NCI-H446 (cell line): ENCODE results near the gene CDH23.
A peak's percentile ranks its signal among the peaks of the same experiment; 100 is the strongest.

Experiments used
- DNase-seq, 2 experiments: peaks; one replicate each; lab custom pipeline; 2025; lab: John Stamatoyannopoulos, UW

The CDH23 gene

GRCh38 chr10:71725249-71725648, 328.5 kb downstream of the CDH23 start:
- no peak for DNase-seq

- DNase-seq = peak in 1 of 2 experiments; percentile 1
Measured at GRCh38 chr10:71725998-71726579, 329.4 kb downstream of the CDH23 start.

DNA sequence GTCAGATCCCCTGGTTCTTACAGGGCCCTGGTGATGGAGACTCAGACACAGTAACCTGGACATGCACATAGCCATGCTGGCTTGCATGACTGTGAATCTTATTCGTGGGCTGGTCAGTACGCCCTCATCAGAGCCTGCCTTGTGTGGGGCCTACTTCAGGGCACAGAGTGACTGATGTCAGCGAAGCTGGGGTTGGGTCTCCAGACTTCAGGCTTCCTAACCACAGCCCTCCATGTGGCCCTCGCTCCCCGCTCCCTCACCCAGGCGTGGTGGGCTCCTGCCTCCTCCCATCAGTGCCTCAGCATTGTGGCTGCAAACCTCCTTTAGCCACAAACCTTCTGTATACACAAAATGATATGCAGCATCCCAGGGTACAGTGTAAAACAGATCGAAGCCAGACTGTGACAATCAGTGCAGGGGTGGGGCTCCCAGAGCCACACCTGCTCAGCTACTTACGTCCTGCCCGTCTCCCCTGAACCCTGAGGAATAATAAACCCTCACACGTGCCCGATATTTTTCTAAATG, 329.9 kb downstream of the CDH23 start:
- DNase-seq = no peak

GRCh38 chr10:71727105-71727737, 330.5 kb downstream of the CDH23 start:
- DNase-seq = no peak

GRCh38 chr10:71727738-71728737, 331.3 kb downstream of the CDH23 start:
- DNase-seq = peak in 1 of 2 experiments; percentile 44

DNA sequence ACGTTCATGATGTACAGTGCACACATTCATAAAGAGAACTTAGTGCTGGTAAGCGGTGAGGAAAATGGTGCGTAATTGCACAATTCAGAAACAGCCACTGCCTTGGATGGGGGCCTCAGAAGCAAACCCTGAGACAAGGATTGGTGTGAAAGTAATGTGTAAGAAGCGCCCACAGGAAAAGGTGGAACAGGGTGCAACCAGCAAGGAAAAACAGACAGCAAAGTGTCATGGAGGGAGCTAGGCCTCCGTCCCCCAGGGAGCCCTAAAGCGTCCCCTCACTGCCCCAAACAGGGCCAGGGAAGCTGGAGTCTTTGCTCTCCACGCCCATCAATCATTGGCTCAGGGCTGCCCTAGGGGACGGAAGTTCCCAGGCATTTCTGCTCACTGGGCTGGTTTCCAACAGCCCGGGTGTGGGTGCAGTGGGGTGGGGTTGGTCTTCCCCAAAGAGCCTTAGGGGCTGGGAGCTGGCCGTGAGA, 332.5 kb downstream of the CDH23 start:
- no peak for DNase-seq

DNA sequence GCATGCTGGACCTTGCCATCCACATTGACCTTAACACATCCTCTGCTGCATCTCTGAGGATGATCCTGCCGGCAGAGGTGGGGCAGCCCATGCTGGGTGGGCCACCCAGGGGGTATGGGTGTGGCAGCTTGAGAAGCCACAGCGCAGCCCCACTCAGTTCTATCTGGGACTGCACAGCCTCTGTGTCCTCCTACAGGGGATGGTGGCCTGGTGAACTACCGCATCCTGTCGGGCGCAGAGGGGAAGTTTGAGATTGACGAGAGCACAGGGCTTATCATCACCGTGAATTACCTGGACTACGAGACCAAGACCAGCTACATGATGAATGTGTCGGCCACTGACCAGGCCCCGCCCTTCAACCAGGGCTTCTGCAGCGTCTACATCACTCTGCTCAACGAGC, 335.1 kb downstream of the CDH23 start:
- no peak for DNase-seq

GRCh38 chr10:71734797-71735196, 338.1 kb downstream of the CDH23 start:
- DNase-seq = no peak

DNA sequence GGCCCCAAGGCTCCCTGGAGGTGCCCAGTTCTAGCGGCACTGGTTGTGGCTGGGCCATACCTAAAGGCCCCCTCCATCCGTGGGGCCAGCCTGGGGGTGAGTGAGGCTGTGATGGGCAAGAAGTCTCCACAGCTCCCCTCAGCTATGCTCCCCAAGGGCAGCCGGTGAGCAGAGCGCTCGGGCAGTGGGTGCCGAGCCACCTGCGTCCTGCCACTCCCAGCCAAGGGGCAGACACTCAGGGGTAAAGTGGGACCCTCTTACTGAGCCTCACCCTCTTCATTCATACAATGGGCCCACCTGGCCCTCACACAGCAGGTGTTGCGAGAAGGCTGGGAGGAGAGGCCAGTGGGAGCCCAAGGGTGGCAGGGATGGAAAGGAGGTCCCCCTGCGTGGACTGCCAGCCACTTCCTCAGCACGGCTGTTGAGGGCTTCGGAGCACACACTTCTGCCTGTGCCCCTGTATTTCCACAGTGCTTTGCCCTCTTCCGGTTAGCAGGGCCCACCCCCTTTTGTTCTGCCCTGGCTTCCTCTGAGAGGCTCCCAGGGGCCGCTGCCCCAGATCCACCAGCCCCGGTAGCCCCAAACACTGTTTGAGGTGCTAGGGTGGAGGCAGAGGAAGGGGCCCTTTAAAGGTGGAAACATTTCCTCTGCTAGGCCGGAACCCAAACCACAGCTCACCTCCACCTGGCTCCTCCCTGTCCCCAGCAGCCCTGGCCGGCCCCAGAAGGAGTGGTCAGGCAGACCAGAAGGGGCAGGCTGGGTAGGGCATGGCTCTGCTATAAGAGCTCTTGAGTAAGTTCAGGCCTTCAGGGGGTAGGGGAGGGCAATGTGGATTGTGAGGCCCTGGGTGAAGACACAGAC, 339.2 kb downstream of the CDH23 start:
- DNase-seq = no peak

GRCh38 chr10:71736570-71736952, 339.8 kb downstream of the CDH23 start:
- DNase-seq = peak in 1 of 2 experiments; percentile 2

DNA sequence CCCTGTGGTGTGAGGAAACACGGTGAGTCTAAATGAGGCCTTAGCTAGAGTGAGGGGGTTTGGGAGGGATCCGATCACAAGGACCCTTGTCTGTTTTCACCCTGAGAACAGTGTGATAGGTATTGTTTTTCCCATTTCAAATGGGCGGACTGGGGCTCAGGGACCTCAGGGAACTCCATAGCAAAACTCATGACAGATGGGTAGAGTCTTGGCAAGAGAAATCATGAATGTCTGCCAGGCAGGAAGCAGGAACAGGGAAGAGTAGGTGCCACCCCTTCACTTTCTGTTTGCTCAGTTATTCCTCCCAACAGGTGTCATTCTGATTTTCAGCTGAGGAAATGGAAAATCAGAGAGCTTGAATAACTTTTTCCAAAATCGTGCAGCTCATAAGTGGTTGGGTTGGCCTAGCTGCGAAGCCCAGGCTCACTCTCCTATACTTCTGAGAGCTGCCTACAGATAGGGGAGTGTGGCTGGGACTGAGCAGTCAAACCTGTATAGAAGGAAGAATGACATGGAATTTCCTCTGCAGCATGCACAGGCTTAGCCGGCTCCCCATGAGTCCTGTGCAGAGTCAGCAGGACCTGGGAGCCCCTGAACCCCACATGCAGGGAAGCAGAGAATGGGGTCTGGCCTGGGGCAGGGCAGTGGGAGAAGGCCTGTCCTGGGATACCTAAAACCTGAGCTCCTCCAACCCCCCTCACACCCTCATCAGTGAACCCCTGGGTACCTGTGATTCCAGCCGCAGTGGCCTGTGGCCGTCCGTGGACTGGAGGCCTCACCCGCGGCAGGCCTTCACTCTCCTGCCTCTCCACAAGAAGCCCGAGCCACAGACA, 340.5 kb downstream of the CDH23 start:
- peak in 1 of 2 experiments; percentile 58 for DNase-seq

DNA sequence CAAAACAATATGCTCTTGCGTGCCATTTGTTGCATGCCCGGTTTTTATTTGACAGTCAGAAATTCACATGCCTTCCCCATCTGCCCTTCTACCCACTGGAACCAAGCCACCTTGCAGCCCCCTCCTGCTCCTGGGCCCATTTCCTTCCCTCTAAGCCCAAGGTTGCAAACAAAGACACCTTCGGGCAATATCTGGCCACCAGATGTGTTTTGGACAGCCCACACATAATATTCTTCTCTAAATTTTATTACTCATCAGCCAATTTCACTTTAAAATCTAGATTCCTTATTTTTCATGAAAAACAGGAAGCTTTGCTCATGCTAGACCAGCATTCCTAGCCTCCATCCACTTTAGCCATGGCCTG, 341.1 kb downstream of the CDH23 start:
- no peak for DNase-seq

DNA sequence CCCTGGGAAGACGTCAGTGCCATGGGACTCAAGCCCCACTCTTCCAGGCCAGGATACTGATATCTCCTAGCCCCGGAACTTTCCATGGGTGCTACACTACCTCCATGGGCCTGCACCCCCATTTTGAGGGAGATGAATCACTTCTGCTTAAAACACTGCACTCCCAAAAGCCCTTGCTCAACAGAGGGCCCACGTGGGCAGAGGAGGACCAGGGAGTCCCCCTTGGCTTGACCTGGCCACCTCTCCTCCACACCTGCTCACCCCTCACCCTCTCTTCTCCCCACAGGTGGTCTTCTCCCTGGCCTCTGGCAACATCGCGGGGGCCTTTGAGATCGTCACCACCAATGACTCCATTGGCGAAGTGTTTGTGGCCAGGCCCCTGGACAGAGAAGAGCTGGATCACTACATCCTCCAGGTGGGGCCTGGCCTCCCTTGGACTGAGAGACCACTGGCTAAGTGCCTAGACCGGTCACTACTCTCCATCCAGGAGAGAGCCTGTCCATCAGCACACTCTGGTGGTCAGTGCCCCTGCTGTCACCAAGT, 342.7 kb downstream of the CDH23 start:
- no peak for DNase-seq

GRCh38 chr10:71740069-71740653, 343.4 kb downstream of the CDH23 start:
- no peak for DNase-seq

- no peak for DNase-seq
Measured at GRCh38 chr10:71741029-71741428, 344.3 kb downstream of the CDH23 start.

DNA sequence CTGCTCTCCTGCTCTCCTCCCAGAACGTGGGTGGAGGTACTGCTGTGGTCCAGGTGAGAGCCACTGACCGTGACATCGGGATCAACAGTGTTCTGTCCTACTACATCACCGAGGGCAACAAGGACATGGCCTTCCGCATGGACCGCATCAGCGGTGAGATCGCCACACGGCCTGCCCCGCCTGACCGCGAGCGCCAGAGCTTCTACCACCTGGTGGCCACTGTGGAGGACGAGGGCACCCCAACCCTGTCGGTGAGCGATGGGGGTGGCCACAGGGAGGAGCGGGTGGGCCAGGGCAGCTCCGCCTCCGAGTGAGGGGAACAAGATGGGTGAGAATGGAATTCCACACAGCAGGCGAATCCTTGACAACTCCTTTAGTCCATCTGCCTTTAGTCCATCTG, 345.0 kb downstream of the CDH23 start:
- DNase-seq = no peak

DNA sequence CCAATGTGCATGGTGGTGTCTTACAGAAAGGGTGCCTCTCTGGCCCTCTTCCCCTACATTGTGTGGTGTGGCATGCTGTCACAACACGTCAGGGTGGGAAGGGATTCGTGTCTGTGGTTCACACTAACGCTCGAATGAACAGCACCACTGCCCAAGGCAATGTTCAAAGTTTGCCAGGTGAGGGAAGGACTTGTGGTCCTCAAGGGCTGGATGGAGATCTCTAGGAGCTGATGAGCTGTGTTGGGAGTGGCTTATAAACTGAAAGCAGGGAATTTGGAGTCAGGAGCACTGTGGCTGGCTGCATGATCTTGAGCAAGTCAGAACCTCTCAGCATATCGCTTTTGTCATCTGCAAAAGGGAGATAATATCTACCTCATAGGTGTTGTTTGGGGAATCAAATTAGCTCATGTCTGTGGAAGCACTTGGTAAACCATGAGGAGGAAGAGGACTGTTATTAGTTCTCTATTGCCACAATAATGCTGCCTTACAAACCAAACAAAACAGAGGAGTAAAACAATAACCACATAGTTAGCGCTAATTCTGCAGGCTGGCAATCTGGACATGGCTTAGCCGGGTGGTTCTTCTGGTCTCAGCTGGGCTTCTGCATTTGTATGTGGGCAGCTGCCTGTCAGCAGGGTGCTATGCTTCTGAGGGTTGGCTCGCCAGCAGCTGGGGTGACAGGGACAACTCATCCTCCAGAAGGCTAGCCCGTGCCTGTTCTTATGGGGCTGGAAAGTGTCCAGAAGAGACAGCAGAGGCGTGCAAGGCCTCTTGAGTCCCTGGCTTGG, 345.8 kb downstream of the CDH23 start:
- DNase-seq = no peak

DNA sequence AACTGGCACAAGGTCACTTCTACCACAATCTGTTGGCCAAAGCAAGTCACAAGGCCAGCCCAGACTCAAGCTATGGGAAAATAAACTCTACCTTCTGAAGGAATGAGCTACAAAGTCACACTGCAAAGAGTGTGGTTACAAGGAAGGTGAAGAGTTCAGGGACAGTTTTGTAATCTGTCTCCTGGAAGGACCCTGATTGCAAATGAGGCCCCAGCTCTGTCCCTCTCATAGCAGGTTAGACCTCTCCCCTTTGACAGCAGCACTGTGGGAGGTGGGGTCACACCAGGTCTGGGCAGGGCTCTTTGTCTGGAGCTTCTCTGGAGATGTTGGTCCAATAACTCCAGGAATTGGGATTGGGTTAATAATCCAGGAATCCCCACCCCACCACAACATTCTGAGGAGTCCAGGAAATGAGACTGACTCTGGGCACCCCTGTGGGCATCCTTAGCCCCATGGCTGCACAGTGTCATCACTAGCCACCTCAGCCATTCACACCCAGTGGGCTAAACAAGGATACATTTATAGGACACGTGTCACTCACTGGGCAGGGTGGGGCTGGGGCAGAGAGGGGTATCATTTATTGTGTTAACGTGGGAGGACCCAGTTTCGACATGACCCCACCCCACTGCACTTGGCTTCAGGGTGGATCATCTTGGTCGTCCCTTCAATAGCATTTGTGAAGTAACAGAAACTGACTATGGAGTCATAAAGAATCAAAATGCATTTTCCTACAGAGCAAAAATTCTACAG, 346.5 kb downstream of the CDH23 start:
- DNase-seq = no peak
